K562 (cell line): ENCODE results near the gene KDM4C. TPM values are rescaled to one million over a fixed set of nuclear protein-coding genes. Genes with fewer than 3 reads are reported as not detected.

Source experiments
- ATAC-seq: fragments of 200-7000 bp; cut with Tn5 transposase; 3 replicates; pipeline ENCODE4 v1.9.1; 2020; ENCODE audit warnings: moderate library complexity
- BruUV-seq: library from RNA; stranded (reverse); fragments of 400-500 nt; replicated peaks from 2 replicates; lab custom pipeline; 2021; lab: Mats Ljungman, UMichigan
- CTCF ChIA-PET: fragments of 300-600 bp; formaldehyde crosslinking; extraction: SDS; loops from one replicate; lab custom pipeline; 2021; ENCODE audit warnings: low intra/inter-chr PET ratio; lab: Yijun Ruan, JAX
- POLR2A ChIA-PET: fragments of 300-600, 350-650 bp; sonication (Branson Sonifier 250); formaldehyde crosslinking; extraction: SDS; loops from one replicate; lab custom pipeline; 2021; ENCODE audit warnings: antibody characterized with exemption, inconsistent platforms; lab: Yijun Ruan, JAX
- DNase-seq, 4 experiments: peaks; one replicate each; pipeline versions ENCODE4 v3.0.0 to v3.0.0-alpha.2; 2011 to 2018; ENCODE audit warnings: low spot score in 3 of 4, mixed read lengths in 3 of 4; ENCODE audit errors: extremely low read depth in 1 of 4
- FAIRE-seq: peaks from 2 replicates; lab custom pipeline; 2011; peaks lifted over from hg19 to GRCh38; lab: Jason Lieb, UNC
- H2AFZ ChIP-seq: 2 replicates; pipeline ENCODE4 v1.6.0; 2011; ENCODE audit warnings: low read depth, low read length, control low read depth, inconsistent platforms
- H3K27ac ChIP-seq: fragments of 200-600 bp; 3 replicates; pipeline ENCODE4 v1.8.0; 2011; ENCODE audit warnings: low read depth, mild to moderate bottlenecking, control low read depth, inconsistent platforms, low read length, moderate library complexity, mixed read lengths; ENCODE audit errors: extremely low read depth
- H3K27me3 ChIP-seq, 2 experiments: fragments of 300-600 bp in 1 of 2; 2 replicates in 1 of 2; 3 replicates in 1 of 2; pipeline versions ENCODE4 v1.6.0 to v1.8.0; 2011; ENCODE audit warnings: inconsistent platforms in 2 of 2, low read length in 2 of 2, mild to moderate bottlenecking in 1 of 2, mixed read lengths in 1 of 2, moderate library complexity in 1 of 2; ENCODE audit not compliant: control insufficient read depth in 2 of 2, insufficient read depth in 2 of 2
- H3K36me3 ChIP-seq: fragments of 300-600 bp; 3 replicates; pipeline ENCODE4 v1.8.0; 2011; ENCODE audit warnings: mild to moderate bottlenecking, low read length, inconsistent platforms; ENCODE audit not compliant: control insufficient read depth, insufficient read depth
- H3K4me1 ChIP-seq, 2 experiments: fragments of 200-600 bp in 1 of 2; replicated peaks in 1 of 2; 2 replicates in 1 of 2; 3 replicates in 1 of 2; pipeline versions ENCODE4 v1.5.1 to v1.8.0; 2011; ENCODE audit warnings: inconsistent platforms in 2 of 2, low read length in 2 of 2, mild to moderate bottlenecking in 1 of 2, mixed read lengths in 1 of 2, moderate library complexity in 1 of 2; ENCODE audit not compliant: control insufficient read depth in 2 of 2, insufficient read depth in 2 of 2
- H3K4me2 ChIP-seq: 2 replicates; pipeline ENCODE4 v1.6.1; 2011; ENCODE audit warnings: low read length, control low read depth, inconsistent platforms, mixed read lengths; ENCODE audit not compliant: insufficient read depth
- H3K4me3 ChIP-seq: fragments of 200-600 bp; sonication (generic), shearing (Covaris generic); 2 replicates; pipeline ENCODE4 v1.5.1; 2016; ENCODE audit warnings: control low read depth, inconsistent platforms
- H3K79me2 ChIP-seq: fragments of 200-600 bp; 3 replicates; pipeline ENCODE4 v1.8.0; 2011; ENCODE audit warnings: low read length, inconsistent platforms; ENCODE audit not compliant: control insufficient read depth, insufficient read depth
- H3K9ac ChIP-seq, 2 experiments: 2 replicates each; pipeline versions ENCODE4 v1.6.0 to v1.6.1; 2011; ENCODE audit warnings: low read depth in 2 of 2, low read length in 2 of 2, control low read depth in 1 of 2, inconsistent platforms in 1 of 2, mild to moderate bottlenecking in 1 of 2, mixed read lengths in 1 of 2; ENCODE audit not compliant: insufficient read depth in 1 of 2
- H3K9me1 ChIP-seq: one replicate; pipeline ENCODE4 v1.6.0; 2011; ENCODE audit warnings: inconsistent platforms, mild to moderate bottlenecking, low read length, moderate library complexity; ENCODE audit not compliant: control insufficient read depth, insufficient read depth
- H3K9me3 ChIP-seq: replicated peaks from 2 replicates; pipeline ENCODE4 v1.5.1; 2011; ENCODE audit warnings: low read depth, low read length, inconsistent platforms; ENCODE audit not compliant: control insufficient read depth, insufficient read depth
- H4K20me1 ChIP-seq: replicated peaks from 2 replicates; pipeline ENCODE4 v1.6.1; 2011; ENCODE audit warnings: low read length, inconsistent platforms, mixed read lengths; ENCODE audit not compliant: control insufficient read depth, insufficient read depth
- BCLAF1 ChIP-seq, 2 experiments: fragments of 450-650 bp in 1 of 2; IDR thresholded peaks; 2 replicates each; pipeline ENCODE4 v1.6.1; 2011 to 2017; ENCODE audit warnings: low read depth in 2 of 2, antibody characterized with exemption in 1 of 2, borderline replicate concordance in 1 of 2, low read length in 1 of 2, mild to moderate bottlenecking in 1 of 2, mixed read lengths in 1 of 2; ENCODE audit not compliant: control insufficient read depth in 1 of 2
- BMI1 ChIP-seq: fragments of 150-350 bp; IDR thresholded peaks from 2 replicates; pipeline ENCODE4 v1.6.1; 2014; ENCODE audit warnings: low read length
- FOXA3 ChIP-seq, 2 experiments: fragments of 450-650 bp in 1 of 2; sonication (generic) in 1 of 2; formaldehyde crosslinking; IDR thresholded peaks in 1 of 2; conservative IDR thresholded peaks in 1 of 2; 2 replicates each; pipeline versions ENCODE4 v1.4.0 to v1.8.0; 2020 to 2022; ENCODE audit warnings: mild to moderate bottlenecking in 2 of 2, missing genetic modification reagents in 1 of 2
- POLR2G ChIP-seq: fragments of 200-400 bp; formaldehyde crosslinking; IDR thresholded peaks from 2 replicates; pipeline ENCODE4 v1.6.1; 2017; ENCODE audit warnings: low read depth, mild to moderate bottlenecking, antibody characterized with exemption, low read length, moderate library complexity
- POLR3A ChIP-seq: IDR thresholded peaks from 2 replicates; pipeline ENCODE4 v1.6.1; 2011; ENCODE audit warnings: borderline replicate concordance, mild to moderate bottlenecking, moderate library complexity; ENCODE audit not compliant: insufficient read length, insufficient read depth; ENCODE audit errors: extremely low read depth
- POLR3G ChIP-seq: IDR thresholded peaks from 2 replicates; pipeline ENCODE4 v1.6.1; 2011; ENCODE audit not compliant: insufficient read length, insufficient replicate concordance; ENCODE audit errors: extremely low read depth
- RBM15 ChIP-seq: fragments of 200-400 bp; formaldehyde crosslinking; IDR thresholded peaks from 2 replicates; pipeline ENCODE4 v1.6.1; 2018; ENCODE audit warnings: mild to moderate bottlenecking, low read length, moderate library complexity; ENCODE audit not compliant: insufficient read depth
- TAF9B ChIP-seq: fragments of 450-650 bp; IDR thresholded peaks from 2 replicates; pipeline ENCODE4 v1.6.1; 2018; ENCODE audit warnings: mild to moderate bottlenecking; ENCODE audit not compliant: partially characterized antibody
- ZNF124 ChIP-seq: sonication (generic); formaldehyde crosslinking; IDR thresholded peaks from 2 replicates; pipeline ENCODE4 v1.8.1; 2022; ENCODE audit warnings: missing genetic modification reagents
- ZNF217 ChIP-seq: sonication (generic); formaldehyde crosslinking; IDR thresholded peaks from 2 replicates; pipeline ENCODE4 v1.8.0; 2022; ENCODE audit warnings: mild to moderate bottlenecking, missing genetic modification reagents
- ZNF449 ChIP-seq: fragments of 250-450 bp; sonication (Bioruptor Pico); IDR thresholded peaks from 2 replicates; pipeline ENCODE4 v1.8.0; 2022; ENCODE audit warnings: moderate library complexity, mild to moderate bottlenecking, inconsistent platforms
- WGBS: fragments of 100-300 bp; shearing (Covaris generic); methylation state at CpG from one replicate; pipeline ENCODE4 v1.1.6; 2016; ENCODE audit warnings: low coverage, mixed read lengths; ENCODE audit not compliant: insufficient coverage; ENCODE audit errors: missing lambda C conversion rate; 5-methylcytosine and 5-hydroxymethylcytosine counted together
- in situ Hi-C: fragments of 300-500 bp; cut with MboI; formaldehyde crosslinking; loops from 4 replicates; pipeline ENCODE4 v1.15.0; 2018; ENCODE audit warnings: inconsistent platforms, mixed read lengths
- intact Hi-C: fragments of 100-400 bp; cut with micrococcal nuclease; formaldehyde crosslinking; loops from 2 replicates; pipeline ENCODE4 v1.14.2; 2022
- polyA plus RNA-seq, 8 experiments: library from polyadenylated mRNA; depleted of rRNA in 4 of 8; stranded (reverse) in 5 of 8; unstranded in 3 of 8; fragments of >200 nt; fragmentation: Nextera tagmentation in 2 of 8; fragmentation: Illumina TruSeq in 1 of 8; extraction: Ambion mirVana in 2 of 8; extraction: Trizol in 1 of 8; gene quantifications; 2 replicates each; pipeline versions ENCODE4 v1.2.1 to v1.2.3, GENCODE V29; 2011 to 2014; ENCODE audit warnings: inconsistent platforms in 1 of 8, missing spikeins in 1 of 8
- total RNA-seq, 7 experiments: library from RNA; depleted of rRNA in 6 of 7; stranded (reverse); fragments of >200 nt in 6 of 7; fragmentation: Illumina TruSeq in 2 of 7; extraction: Trizol in 2 of 7; gene quantifications; 2 replicates each; pipeline versions ENCODE4 v1.2.1 to v1.2.3, GENCODE V29; 2011 to 2021; ENCODE audit warnings: low replicate concordance in 1 of 7
- TF ChIP-seq, protein P1 (sequence below), 3 experiments: fragments of 200-800 bp in 1 of 3; fragments of 250-450 bp in 1 of 3; fragments of 450-650 bp in 1 of 3; sonication (Bioruptor Pico) in 1 of 3; sonication (Bioruptor generic) in 1 of 3; formaldehyde crosslinking in 1 of 3; IDR thresholded peaks; 2 replicates each; pipeline versions ENCODE4 v1.6.1 to v1.8.0; 2016 to 2022; ENCODE audit warnings: mild to moderate bottlenecking in 2 of 3, missing genetic modification characterization in 2 of 3, missing compliant biosample characterization in 1 of 3, moderate library complexity in 1 of 3

KDM4C gene
- total and polyA plus RNA-seq, 9 of the 15 experiments (the other 6 are each of a cell fraction or from before 2014, with no cell fraction given), result 5.4 to 17.0 (median 12.6) TPM

GRCh38 chr9:6834306-6834705 is 76.5 kb downstream of the KDM4C start (continued):
- TF ChIP-seq FOXA3 (CRISPR knock-in tag; conservative IDR thresholded peaks at IDR 0.05 in 1 of 2, IDR thresholded peaks at IDR 0.05 in 1 of 2), result no peak
- no peak for TF ChIP-seq POLR3A
- TF ChIP-seq RBM15, result no peak
- no peak for TF ChIP-seq POLR3G
- TF ChIP-seq ZNF217 (CRISPR knock-in tag), result no peak

DNA sequence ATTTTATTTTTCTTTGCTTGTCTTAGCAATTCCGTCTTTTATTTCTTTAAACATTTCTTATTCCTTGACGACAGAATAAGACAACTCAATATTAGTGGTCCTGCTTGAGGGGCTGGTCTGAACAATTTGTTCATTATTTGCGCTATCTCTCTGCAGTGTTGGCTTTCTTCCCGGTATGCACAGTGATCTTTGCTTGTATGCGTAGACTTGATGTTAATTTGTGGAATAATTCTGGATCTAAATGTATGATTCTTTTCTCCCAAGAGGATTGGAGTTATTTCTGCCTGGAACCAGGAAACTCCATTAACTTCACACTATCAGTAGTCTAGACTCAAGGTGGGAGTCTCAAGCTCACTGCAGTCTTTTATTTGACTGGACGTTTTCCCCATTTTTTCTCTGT is 80.4 kb downstream of the KDM4C start:
- no peak overlapping the region for H3K9ac ChIP-seq
- ChIA-PET POLR2A (no interaction called here), CTCF (no interaction called here)
- H3K27me3 ChIP-seq, result no peaks in the 10 kb centered on the region
- ATAC-seq, result no peak
- H3K79me2 ChIP-seq, result no peaks in the 10 kb centered on the region
- H3K4me1 ChIP-seq, result no peaks in the 10 kb centered on the region; a peak in 2 of 5 replicates
- BruUV-seq, result no TSS peak
- no peaks in the 10 kb centered on the region for H3K9me1 ChIP-seq
- WGBS, result 86% methylated on average over 6 of the region's 6 CpGs
- H3K9me3 ChIP-seq, result no peaks in the 10 kb centered on the region
- H3K36me3 ChIP-seq, result no peaks in the 10 kb centered on the region
- no peak overlapping the region for H3K4me2 ChIP-seq
- no peak overlapping the region for H3K4me3 ChIP-seq
- no peak for DNase-seq
- in situ Hi-C loops (no loop called here), intact Hi-C loops (no loop called here)
- no peaks in the 10 kb centered on the region for H4K20me1 ChIP-seq
- no peak overlapping the region for H3K27ac ChIP-seq
- FAIRE-seq, result no peak
- H2AFZ ChIP-seq, result no peak overlapping the region
- TF ChIP-seq TAF9B (no peak), ZNF124 (CRISPR knock-in tag) (no peak), ZNF449 (CRISPR knock-in tag) (no peak), BCLAF1 (IDR thresholded peaks at IDR 0.05; ENCODE audit: borderline replicate concordance in 1 of 2, control insufficient read depth in 1 of 2, low read depth in 2 of 2, low read length in 1 of 2) (no peak), POLR2G (no peak), BMI1 (no peak)
- TF ChIP-seq, protein P1, sequence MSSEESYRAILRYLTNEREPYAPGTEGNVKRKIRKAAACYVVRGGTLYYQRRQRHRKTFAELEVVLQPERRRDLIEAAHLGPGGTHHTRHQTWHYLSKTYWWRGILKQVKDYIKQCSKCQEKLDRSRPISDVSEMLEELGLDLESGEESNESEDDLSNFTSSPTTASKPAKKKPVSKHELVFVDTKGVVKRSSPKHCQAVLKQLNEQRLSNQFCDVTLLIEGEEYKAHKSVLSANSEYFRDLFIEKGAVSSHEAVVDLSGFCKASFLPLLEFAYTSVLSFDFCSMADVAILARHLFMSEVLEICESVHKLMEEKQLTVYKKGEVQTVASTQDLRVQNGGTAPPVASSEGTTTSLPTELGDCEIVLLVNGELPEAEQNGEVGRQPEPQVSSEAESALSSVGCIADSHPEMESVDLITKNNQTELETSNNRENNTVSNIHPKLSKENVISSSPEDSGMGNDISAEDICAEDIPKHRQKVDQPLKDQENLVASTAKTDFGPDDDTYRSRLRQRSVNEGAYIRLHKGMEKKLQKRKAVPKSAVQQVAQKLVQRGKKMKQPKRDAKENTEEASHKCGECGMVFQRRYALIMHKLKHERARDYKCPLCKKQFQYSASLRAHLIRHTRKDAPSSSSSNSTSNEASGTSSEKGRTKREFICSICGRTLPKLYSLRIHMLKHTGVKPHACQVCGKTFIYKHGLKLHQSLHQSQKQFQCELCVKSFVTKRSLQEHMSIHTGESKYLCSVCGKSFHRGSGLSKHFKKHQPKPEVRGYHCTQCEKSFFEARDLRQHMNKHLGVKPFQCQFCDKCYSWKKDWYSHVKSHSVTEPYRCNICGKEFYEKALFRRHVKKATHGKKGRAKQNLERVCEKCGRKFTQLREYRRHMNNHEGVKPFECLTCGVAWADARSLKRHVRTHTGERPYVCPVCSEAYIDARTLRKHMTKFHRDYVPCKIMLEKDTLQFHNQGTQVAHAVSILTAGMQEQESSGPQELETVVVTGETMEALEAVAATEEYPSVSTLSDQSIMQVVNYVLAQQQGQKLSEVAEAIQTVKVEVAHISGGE (CRISPR knock-in tag; IDR thresholded peaks at IDR 0.05), result no peak
